ENCODE results near the gene SORCS2.

The SORCS2 gene

GRCh38 chr4:7295197-7295910 lies 103.0 kb downstream of the SORCS2 start:
- DNase-seq = no peak

GRCh38 chr4:7295911-7296660 lies 103.7 kb downstream of the SORCS2 start:
- no peak for DNase-seq

- no peak for DNase-seq
These were observed 104.5 kb downstream of the SORCS2 start for GRCh38 chr4:7296661-7297335.

GRCh38 chr4:7297374-7297773 lies 105.0 kb downstream of the SORCS2 start:
- DNase-seq = no peak

GRCh38 chr4:7297881-7298280 lies 105.5 kb downstream of the SORCS2 start:
- no peak for DNase-seq

GRCh38 chr4:7298619-7299009 lies 106.3 kb downstream of the SORCS2 start:
- DNase-seq = no peak

GRCh38 chr4:7299010-7299907 lies 106.9 kb downstream of the SORCS2 start:
- no peak for DNase-seq

GRCh38 chr4:7299908-7300710 lies 107.8 kb downstream of the SORCS2 start:
- no peak for DNase-seq

- no peak for DNase-seq
These were observed 108.4 kb downstream of the SORCS2 start for GRCh38 chr4:7300711-7301095.

- no peak for DNase-seq
These were observed 108.9 kb downstream of the SORCS2 start for GRCh38 chr4:7301126-7301785.

GRCh38 chr4:7301846-7302630 lies 109.7 kb downstream of the SORCS2 start:
- DNase-seq = no peak

- DNase-seq = no peak
These were observed 110.6 kb downstream of the SORCS2 start for GRCh38 chr4:7302781-7303404.

GRCh38 chr4:7303561-7303960 lies 111.2 kb downstream of the SORCS2 start:
- no peak for DNase-seq

GRCh38 chr4:7304436-7304835 lies 112.1 kb downstream of the SORCS2 start:
- no peak for DNase-seq

- DNase-seq = no peak
These were observed 114.0 kb downstream of the SORCS2 start for GRCh38 chr4:7306021-7306965.

- no peak for DNase-seq
These were observed 114.6 kb downstream of the SORCS2 start for GRCh38 chr4:7306986-7307385.

- no peak for DNase-seq
These were observed 115.2 kb downstream of the SORCS2 start for GRCh38 chr4:7307394-7308099.

GRCh38 chr4:7309181-7309580 lies 116.8 kb downstream of the SORCS2 start:
- DNase-seq = no peak
